ENCODE measurements around the gene R3HDM2.

The R3HDM2 gene

DNA sequence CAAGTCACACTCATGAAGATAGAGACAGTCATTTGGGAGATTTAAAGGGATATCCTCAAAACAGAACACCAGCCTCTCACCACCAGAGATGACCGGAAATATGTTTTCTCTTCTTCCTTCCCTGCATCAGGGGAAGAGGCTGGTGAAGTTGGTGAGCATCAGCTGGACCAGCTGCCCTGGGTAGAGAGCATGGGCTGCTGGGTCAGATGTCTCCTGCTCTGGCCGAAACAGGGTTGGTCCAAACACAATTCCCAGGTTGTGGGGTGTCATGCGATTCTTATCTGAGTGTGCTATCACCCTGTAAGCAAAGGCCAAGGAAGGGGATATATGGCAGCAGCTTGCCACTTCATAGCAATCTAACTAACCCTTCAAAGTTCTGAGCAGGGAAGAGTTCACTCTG, 41.5 kb upstream of the R3HDM2 start:
- TF ChIP-seq CTCF (conservative IDR thresholded peaks at IDR 0.05; ENCODE audit: low read depth, low read length), result no peak
- no peak overlapping the region for H3K4me3 ChIP-seq (ENCODE audit: low read depth, low read length)
- DNase-seq (ENCODE audit: low read depth), result no peak

- H3K4me3 ChIP-seq (ENCODE audit: low read depth, low read length), result no peak overlapping the region
- DNase-seq (ENCODE audit: low read depth), result no peak
- TF ChIP-seq CTCF (conservative IDR thresholded peaks at IDR 0.05; ENCODE audit: low read depth, low read length), result no peak
Measured at GRCh38 chr12:57471661-57472060, 40.8 kb upstream of the R3HDM2 start.

GRCh38 chr12:57470970-57471656, 40.3 kb upstream of the R3HDM2 start:
- DNase-seq (ENCODE audit: low read depth), result no peak
- TF ChIP-seq CTCF (conservative IDR thresholded peaks at IDR 0.05; ENCODE audit: low read depth, low read length), result no peak
- H3K4me3 ChIP-seq (ENCODE audit: low read depth, low read length), result no peak overlapping the region

DNA sequence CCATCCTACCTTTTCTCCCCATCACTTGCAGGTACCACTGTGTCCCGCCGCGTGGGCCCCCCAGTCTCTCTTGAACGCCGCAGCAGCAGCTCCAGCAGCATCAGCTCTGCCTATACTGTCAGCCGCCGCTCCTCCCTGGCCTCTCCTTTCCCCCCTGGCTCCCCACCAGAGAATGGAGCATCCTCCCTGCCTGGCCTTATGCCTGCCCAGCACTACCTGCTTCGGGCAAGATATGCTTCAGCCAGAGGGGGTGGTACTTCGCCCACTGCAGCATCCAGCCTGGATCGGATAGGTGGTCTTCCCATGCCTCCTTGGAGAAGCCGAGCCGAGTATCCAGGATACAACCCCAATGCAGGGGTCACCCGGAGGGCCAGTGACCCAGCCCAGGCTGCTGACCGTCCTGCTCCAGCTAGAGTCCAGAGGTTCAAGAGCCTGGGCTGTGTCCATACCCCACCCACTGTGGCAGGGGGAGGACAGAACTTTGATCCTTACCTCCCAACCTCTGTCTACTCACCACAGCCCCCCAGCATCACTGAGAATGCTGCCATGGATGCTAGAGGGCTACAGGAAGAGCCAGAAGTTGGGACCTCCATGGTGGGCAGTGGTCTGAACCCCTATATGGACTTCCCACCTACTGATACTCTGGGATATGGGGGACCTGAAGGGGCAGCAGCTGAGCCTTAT, 39.6 kb upstream of the R3HDM2 start:
- TF ChIP-seq CTCF (conservative IDR thresholded peaks at IDR 0.05; ENCODE audit: low read depth, low read length), result no peak
- H3K4me3 ChIP-seq (ENCODE audit: low read depth, low read length), result no peak overlapping the region
- DNase-seq (ENCODE audit: low read depth), result no peak

DNA sequence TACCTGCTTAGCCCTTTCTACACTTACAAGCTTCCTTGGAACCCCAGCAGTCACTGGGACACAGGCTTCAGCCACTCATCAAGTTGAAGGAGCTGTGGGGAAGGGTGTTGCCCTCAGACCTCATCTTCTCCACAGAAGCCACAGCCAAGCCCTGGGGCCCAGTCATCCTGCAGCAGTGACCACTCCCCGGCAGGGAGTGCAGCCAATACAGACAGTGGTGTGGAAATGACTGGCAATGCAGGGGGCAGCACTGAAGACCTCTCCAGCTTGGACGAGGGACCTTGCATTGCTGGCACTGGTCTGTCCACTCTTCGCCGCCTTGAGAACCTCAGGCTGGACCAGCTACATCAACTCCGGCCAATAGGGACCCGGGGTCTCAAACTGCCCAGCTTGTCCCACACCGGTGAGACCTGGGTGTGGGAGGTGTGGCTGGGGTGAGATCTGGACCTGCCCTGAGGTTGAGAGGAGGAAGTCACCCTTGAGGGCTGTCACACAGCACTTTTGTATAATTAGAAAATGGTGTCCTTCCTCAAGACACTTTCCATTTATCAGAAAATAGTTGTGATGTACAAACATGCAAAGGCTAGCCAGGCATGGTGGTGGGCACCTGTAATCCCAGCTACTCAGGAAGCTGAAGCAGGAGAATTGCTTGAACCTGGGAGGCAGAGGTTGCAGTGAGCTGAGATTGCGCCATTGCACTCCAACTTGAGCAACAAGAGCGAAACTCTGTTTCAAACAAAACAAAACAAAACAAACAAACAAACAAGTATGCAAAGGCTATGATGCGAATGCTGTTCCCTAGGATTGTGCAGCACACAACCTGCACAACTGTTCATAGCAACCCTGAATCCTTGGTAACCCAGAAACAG, 38.7 kb upstream of the R3HDM2 start:
- H3K4me3 ChIP-seq (ENCODE audit: low read depth, low read length), result no peak overlapping the region
- no peak for TF ChIP-seq CTCF (conservative IDR thresholded peaks at IDR 0.05; ENCODE audit: low read depth, low read length)
- no peak for DNase-seq (ENCODE audit: low read depth)

DNA sequence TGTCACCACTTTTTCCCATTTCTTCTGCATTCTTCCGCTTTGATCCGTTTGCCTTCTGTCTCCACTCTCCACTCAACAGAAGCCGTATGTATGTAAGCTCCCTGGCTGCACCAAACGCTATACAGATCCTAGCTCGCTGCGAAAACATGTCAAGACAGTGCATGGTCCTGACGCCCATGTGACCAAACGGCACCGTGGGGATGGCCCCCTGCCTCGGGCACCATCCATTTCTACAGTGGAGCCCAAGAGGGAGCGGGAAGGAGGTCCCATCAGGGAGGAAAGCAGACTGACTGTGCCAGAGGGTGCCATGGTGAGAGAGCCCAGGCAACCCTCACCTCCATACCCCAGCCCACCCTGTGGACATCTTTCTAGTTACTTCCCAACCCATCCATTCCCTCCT, 37.1 kb upstream of the R3HDM2 start:
- no peak overlapping the region for H3K4me3 ChIP-seq (ENCODE audit: low read depth, low read length)
- TF ChIP-seq CTCF (conservative IDR thresholded peaks at IDR 0.05; ENCODE audit: low read depth, low read length), result no peak
- DNase-seq (ENCODE audit: low read depth), result no peak

All from choroid plexus epithelial cell (primary cell).